GM12892 (cell line): ENCODE data around the gene TMC5.

Source experiments
- POLR2A ChIP-seq: IDR thresholded peaks from 2 replicates; pipeline ENCODE4 v1.6.1; 2011; ENCODE audit warnings: low read depth, low read length, control low read depth
- POLR2AphosphoS5 ChIP-seq: IDR thresholded peaks from 2 replicates; pipeline ENCODE4 v1.6.1; 2011; ENCODE audit warnings: low read depth, low read length, control low read depth
- TAF1 ChIP-seq: IDR thresholded peaks from 2 replicates; pipeline ENCODE4 v1.6.1; 2011; ENCODE audit warnings: low read depth, mild to moderate bottlenecking, control low read depth, low read length, borderline replicate concordance

DNA sequence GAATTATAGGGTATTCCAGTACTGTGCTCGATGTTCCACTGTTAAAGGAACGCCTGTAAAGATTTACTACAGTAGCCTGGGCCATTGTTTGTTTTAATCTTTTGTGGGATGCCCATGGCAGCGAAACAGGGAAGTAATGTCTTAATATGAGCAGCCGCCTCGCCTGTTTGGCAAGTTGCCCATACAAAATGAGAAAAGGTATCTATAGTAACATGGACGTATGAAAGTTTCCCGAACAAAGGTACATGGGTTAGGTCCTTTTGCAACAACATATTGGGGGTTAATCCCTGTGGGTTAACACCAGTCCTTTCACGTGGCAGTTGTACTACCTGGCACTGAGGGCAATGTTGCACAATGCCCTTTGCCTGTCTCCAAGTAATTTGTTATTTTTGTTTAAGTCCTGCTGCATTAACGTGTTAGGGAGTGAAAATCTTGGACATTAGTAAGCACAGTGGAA lies 21.1 kb upstream of the TMC5 start:
- TF ChIP-seq POLR2AphosphoS5 = no peak
- TF ChIP-seq POLR2A = no peak
- TF ChIP-seq TAF1 = no peak
